Measurements from ENCODE around the gene NQO2. TPM values are rescaled to one million over a fixed set of nuclear protein-coding genes. Genes with fewer than 3 reads are reported as not detected.
"Not testable (repeated sequence)": the region's sequence is repeated elsewhere in the genome, so short reads cannot be mapped to it uniquely, and the experiment has no call there.

The NQO2 gene
- total RNA-seq, 1 experiment from 2014 or later = 35.8 TPM

DNA sequence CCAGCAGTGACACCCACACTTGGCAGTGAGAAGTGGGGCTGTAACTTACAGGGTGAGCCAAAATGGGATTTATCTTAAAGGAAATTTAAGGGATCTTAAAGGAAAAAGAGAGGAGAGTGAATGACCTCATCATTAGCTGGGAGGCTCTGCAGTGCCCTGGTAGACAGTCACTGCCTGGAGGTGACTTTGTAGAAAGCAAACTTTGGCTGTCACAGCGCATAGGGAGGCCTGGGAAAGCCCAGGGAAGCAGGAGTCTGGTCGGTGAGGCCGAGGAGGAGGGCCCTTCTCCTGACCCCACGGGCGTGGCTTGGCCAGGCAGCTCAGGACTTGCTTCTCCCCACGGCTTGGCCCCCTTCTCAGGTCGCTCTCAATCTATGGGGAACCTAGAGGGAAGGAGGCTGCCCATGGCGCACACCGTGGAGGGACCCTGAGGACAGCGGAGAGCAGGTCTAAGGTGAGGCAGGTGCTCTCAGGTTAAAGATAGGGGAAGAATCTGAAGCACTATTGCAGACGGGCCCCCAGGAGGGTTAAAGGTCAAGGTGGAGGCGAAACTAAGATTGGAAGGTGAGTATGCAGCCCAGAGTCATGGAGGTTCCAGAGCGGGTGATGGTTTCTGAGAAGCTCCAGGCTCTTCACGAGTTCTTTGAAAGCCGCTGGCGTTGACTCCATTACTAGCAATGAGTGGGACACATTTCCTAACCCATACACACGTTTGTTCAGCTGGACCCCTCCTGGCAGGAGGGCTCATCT lies 53.0 kb downstream of the NQO2 start:
- H3K27me3 Mint-ChIP-seq (ENCODE audit: insufficient read depth, unreplicated experiment) = no peaks in the 10 kb centered on the region
- Histone ChIP-seq H3K9me3 (no peaks in the 10 kb centered on the region), H3K27me3 (replicated peaks; ENCODE audit: control insufficient read depth, insufficient read depth, low read length) (no peaks in the 10 kb centered on the region), H3K4me1 (peaks cover 13% of the 10 kb centered on the region), H3K36me3 (ENCODE audit: control insufficient read depth, insufficient read depth, low read length) (no peaks in the 10 kb centered on the region), H3K4me3 (ENCODE audit: low read depth, low read length) (peak overlapping the region; percentile 82)
- BruUV-seq (replicated peaks) = no TSS peak
- peak overlapping the region; percentile 84 for H3K4me3 Mint-ChIP-seq (ENCODE audit: unreplicated experiment)
- DNase-seq = peak; percentile 63 to 74
- no peak for TF ChIP-seq CTCF (IDR thresholded peaks at IDR 0.05; ENCODE audit: insufficient read depth in 1 of 2, low read depth in 1 of 2, low read length in 1 of 2, severe bottlenecking in 1 of 2, unreplicated experiment in 1 of 2)
- peaks cover 10% of the 10 kb centered on the region for H3K4me1 Mint-ChIP-seq (ENCODE audit: low read depth, unreplicated experiment)
- CTCF ChIA-PET = interaction anchor here (1.0 to 2.5 kb wide), 6 partner anchors 14 to 261 kb away, joined by 3 to 21 read pairs (median 4); partner anchors contain the start of genes NQO2 and RIPK1
- H3K9me3 Mint-ChIP-seq (ENCODE audit: unreplicated experiment) = no peaks in the 10 kb centered on the region
- intact Hi-C loops (cut with micrococcal nuclease; ENCODE audit: unreplicated experiment) = loop anchor here (1.0 to 10.0 kb wide), 5 partner anchors 20 to 258 kb away; partner anchors contain the start of genes NQO2 and SERPINB1
- peaks cover 14% of the 10 kb centered on the region for H3K36me3 Mint-ChIP-seq (ENCODE audit: insufficient read depth, unreplicated experiment)
- H3K27ac Mint-ChIP-seq (ENCODE audit: unreplicated experiment) = peak overlapping the region; percentile 89
- POLR2A ChIA-PET = interaction anchor here (0.6 to 1.8 kb wide), 4 partner anchors 51 to 62 kb away, joined by 3 to 13 read pairs (median 8); partner anchors contain the start of gene NQO2

DNA sequence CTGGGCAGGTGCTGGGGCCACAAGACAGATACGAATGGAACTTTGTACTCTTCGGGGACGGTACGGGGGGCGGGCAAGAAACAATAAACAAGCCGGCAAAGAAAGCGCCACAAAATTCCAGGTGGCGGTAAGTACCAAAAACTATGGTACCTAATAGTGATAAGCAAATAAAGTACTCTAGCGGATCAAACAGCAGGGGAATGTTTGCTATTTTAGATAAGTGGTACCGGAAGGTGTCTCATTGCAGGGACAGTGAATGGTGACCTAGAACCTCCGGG lies 53.5 kb downstream of the NQO2 start:
- CTCF ChIA-PET = interaction anchor here (0.8 to 2.5 kb wide), 10 partner anchors 9 to 262 kb away, joined by 3 to 21 read pairs (median 4); partner anchors contain the start of genes NQO2 and RIPK1
- Histone ChIP-seq H3K4me1 (peaks cover 13% of the 10 kb centered on the region), H3K36me3 (ENCODE audit: control insufficient read depth, insufficient read depth, low read length) (no peaks in the 10 kb centered on the region), H3K4me3 (ENCODE audit: low read depth, low read length) (peak overlapping the region; percentile 82), H3K9me3 (no peaks in the 10 kb centered on the region), H3K27me3 (replicated peaks; ENCODE audit: control insufficient read depth, insufficient read depth, low read length) (no peaks in the 10 kb centered on the region)
- peaks cover 10% of the 10 kb centered on the region for H3K4me1 Mint-ChIP-seq (ENCODE audit: low read depth, unreplicated experiment)
- H3K27ac Mint-ChIP-seq (ENCODE audit: unreplicated experiment) = peak overlapping the region; percentile 89
- H3K36me3 Mint-ChIP-seq (ENCODE audit: insufficient read depth, unreplicated experiment) = peaks cover 14% of the 10 kb centered on the region
- DNase-seq = peak in 1 of 2 experiments; percentile 76
- peak overlapping the region; percentile 84 for H3K4me3 Mint-ChIP-seq (ENCODE audit: unreplicated experiment)
- intact Hi-C loops (cut with micrococcal nuclease; ENCODE audit: unreplicated experiment) = loop anchor here (1.0 to 10.0 kb wide), 5 partner anchors 21 to 258 kb away; partner anchors contain the start of genes NQO2 and SERPINB1
- H3K9me3 Mint-ChIP-seq (ENCODE audit: unreplicated experiment) = no peaks in the 10 kb centered on the region
- no peak for TF ChIP-seq CTCF (IDR thresholded peaks at IDR 0.05; ENCODE audit: insufficient read depth in 1 of 2, low read depth in 1 of 2, low read length in 1 of 2, severe bottlenecking in 1 of 2, unreplicated experiment in 1 of 2)
- BruUV-seq (replicated peaks) = no TSS peak
- H3K27me3 Mint-ChIP-seq (ENCODE audit: insufficient read depth, unreplicated experiment) = no peaks in the 10 kb centered on the region
- POLR2A ChIA-PET = interaction anchor here (1.0 to 1.8 kb wide), 6 partner anchors 11 to 65 kb away, joined by 5 to 13 read pairs (median 7); partner anchors contain the start of gene NQO2

DNA sequence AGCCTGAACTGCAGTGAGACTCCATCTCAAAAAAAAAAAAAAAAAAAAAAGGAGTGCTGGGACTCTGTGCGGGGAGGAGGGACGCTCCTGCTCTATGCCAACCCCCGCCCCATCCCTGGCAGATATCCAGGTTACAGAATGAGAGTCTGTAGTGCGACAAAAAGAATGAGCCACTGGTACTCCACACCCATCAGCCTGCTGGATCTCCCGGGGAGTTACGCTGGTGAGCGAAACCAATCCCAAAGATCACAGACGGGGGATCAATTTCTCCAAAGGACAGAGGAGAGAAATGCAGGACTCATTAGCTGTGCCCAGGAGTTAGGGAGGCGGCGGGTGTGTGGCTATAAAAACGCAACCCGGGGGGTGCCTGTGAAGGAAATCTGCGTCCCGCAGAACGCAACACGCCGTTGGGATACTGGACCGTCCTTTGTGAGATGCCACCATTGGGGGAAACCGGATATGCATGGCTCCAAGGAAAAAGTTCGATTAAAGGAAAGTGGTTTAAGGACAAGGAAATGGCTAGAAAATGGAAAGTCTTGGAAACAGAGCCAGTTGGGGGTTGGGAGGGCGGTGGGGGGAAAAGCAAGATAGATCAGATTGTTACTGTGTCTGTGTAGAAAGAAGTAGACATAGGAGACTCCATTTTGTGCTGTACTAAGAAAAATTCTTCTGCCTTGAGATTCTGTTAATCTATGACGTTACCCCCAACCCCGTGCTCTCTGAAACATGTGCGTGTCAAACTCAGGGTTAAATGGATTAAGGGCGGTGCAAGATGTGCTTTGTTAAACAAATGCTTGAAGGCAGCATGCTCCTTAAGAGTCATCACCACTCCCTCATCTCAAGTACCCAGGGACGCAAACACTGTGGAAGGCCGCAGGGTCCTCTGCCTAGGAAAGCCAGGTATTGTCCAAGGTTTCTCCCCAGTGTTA lies 54.8 kb downstream of the NQO2 start:
- H3K4me3 ChIP-seq (ENCODE audit: low read depth, low read length); H3K9me3 ChIP-seq; H3K9me3 Mint-ChIP-seq (ENCODE audit: unreplicated experiment); DNase-seq; H3K27me3 ChIP-seq (replicated peaks; ENCODE audit: control insufficient read depth, insufficient read depth, low read length); H3K36me3 ChIP-seq (ENCODE audit: control insufficient read depth, insufficient read depth, low read length); H3K27me3 Mint-ChIP-seq (ENCODE audit: insufficient read depth, unreplicated experiment): not testable (repeated sequence)
- H3K4me3 Mint-ChIP-seq (ENCODE audit: unreplicated experiment) = peak overlapping the region; percentile 84
- TSS peak; percentile 29 for BruUV-seq (replicated peaks)
- H3K36me3 Mint-ChIP-seq (ENCODE audit: insufficient read depth, unreplicated experiment) = peaks cover 14% of the 10 kb centered on the region
- H3K4me1 ChIP-seq = peaks cover 13% of the 10 kb centered on the region
- ChIA-PET POLR2A (interaction anchor here (0.6 to 1.8 kb wide), 13 partner anchors 9 to 277 kb away, joined by 3 to 13 read pairs (median 6); partner anchors contain the start of genes NQO2 and RIPK1), CTCF (interaction anchor here (0.6 to 2.5 kb wide), 14 partner anchors 7 to 701 kb away, joined by 3 to 21 read pairs (median 4); partner anchors contain the start of gene NQO2)
- H3K4me1 Mint-ChIP-seq (ENCODE audit: low read depth, unreplicated experiment) = peaks cover 10% of the 10 kb centered on the region
- H3K27ac Mint-ChIP-seq (ENCODE audit: unreplicated experiment) = peak overlapping the region; percentile 89
- intact Hi-C loops (cut with micrococcal nuclease; ENCODE audit: unreplicated experiment) = loop anchor here (10.0 kb wide), 2 partner anchors 210 to 260 kb away; partner anchors contain the start of gene SERPINB1

GRCh38 chr6:3055158-3055499 lies 55.4 kb downstream of the NQO2 start:
- POLR2A ChIA-PET; H3K27me3 Mint-ChIP-seq (ENCODE audit: insufficient read depth, unreplicated experiment); H3K27me3 ChIP-seq (replicated peaks; ENCODE audit: control insufficient read depth, insufficient read depth, low read length); H3K4me3 ChIP-seq (ENCODE audit: low read depth, low read length); BruUV-seq (replicated peaks); H3K9me3 Mint-ChIP-seq (ENCODE audit: unreplicated experiment); H3K36me3 ChIP-seq (ENCODE audit: control insufficient read depth, insufficient read depth, low read length); H3K27ac Mint-ChIP-seq (ENCODE audit: unreplicated experiment); H3K4me3 Mint-ChIP-seq (ENCODE audit: unreplicated experiment); DNase-seq; H3K9me3 ChIP-seq; CTCF ChIA-PET: not testable (repeated sequence)
- peaks cover 13% of the 10 kb centered on the region for H3K4me1 ChIP-seq
- Mint-ChIP-seq H3K36me3 (ENCODE audit: insufficient read depth, unreplicated experiment) (peaks cover 14% of the 10 kb centered on the region), H3K4me1 (ENCODE audit: low read depth, unreplicated experiment) (peaks cover 10% of the 10 kb centered on the region)
- intact Hi-C loops (cut with micrococcal nuclease; ENCODE audit: unreplicated experiment) = loop anchor here (10.0 kb wide), 2 partner anchors 210 to 260 kb away; partner anchors contain the start of gene SERPINB1
